ENCODE results near the gene UST. TPM values are rescaled to one million over a fixed set of nuclear protein-coding genes. Genes with fewer than 3 reads are reported as not detected.

Gene UST
- total RNA-seq, 1 experiment from 2014 or later, result 3.9 TPM

GRCh38 chr6:148873154-148873553 lies 126.3 kb downstream of the UST start:
- CTCF ChIA-PET, result no interaction called here
- Histone ChIP-seq H3K4me2 (ENCODE audit: low read length) (no peak overlapping the region), H3K9ac (ENCODE audit: low read length) (no peak overlapping the region), H3K36me3 (ENCODE audit: low read depth, low read length) (no peaks in the 10 kb centered on the region), H3K4me1 (ENCODE audit: insufficient read depth, low read length) (peaks cover 26% of the 10 kb centered on the region), H3K79me2 (ENCODE audit: low read length) (peaks cover 4% of the 10 kb centered on the region; the same call in 1 of the 2 replicates), H3K4me3 (ENCODE audit: low read length) (no peak overlapping the region), H2AFZ (ENCODE audit: low read length) (no peak overlapping the region), H3K9me2 (replicated peaks; ENCODE audit: low read length) (no peaks in the 10 kb centered on the region), H4K20me1 (ENCODE audit: low read length) (no peaks in the 10 kb centered on the region), H3F3A (ENCODE audit: low read length, unreplicated experiment) (peaks cover 4% of the 10 kb centered on the region), H3K27me3 (ENCODE audit: low read length) (no peaks in the 10 kb centered on the region), H3K27ac (ENCODE audit: low read length) (no peak overlapping the region), H3K9me3 (ENCODE audit: low read length) (no peaks in the 10 kb centered on the region)
- intact Hi-C loops (cut with micrococcal nuclease), result no loop called here
- no peak for ATAC-seq
- POLR2A ChIA-PET (ENCODE audit: unreplicated experiment), result no interaction called here
- no peak for DNase-seq
- no TSS peak for BruUV-seq (replicated peaks)
- TF ChIP-seq, protein P1, sequence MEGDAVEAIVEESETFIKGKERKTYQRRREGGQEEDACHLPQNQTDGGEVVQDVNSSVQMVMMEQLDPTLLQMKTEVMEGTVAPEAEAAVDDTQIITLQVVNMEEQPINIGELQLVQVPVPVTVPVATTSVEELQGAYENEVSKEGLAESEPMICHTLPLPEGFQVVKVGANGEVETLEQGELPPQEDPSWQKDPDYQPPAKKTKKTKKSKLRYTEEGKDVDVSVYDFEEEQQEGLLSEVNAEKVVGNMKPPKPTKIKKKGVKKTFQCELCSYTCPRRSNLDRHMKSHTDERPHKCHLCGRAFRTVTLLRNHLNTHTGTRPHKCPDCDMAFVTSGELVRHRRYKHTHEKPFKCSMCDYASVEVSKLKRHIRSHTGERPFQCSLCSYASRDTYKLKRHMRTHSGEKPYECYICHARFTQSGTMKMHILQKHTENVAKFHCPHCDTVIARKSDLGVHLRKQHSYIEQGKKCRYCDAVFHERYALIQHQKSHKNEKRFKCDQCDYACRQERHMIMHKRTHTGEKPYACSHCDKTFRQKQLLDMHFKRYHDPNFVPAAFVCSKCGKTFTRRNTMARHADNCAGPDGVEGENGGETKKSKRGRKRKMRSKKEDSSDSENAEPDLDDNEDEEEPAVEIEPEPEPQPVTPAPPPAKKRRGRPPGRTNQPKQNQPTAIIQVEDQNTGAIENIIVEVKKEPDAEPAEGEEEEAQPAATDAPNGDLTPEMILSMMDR (conservative IDR thresholded peaks at IDR 0.05; ENCODE audit: low read depth, low read length), result no peak
- TF ChIP-seq EZH2 (IDR thresholded peaks at IDR 0.05; ENCODE audit: low read length, unreplicated experiment) (no peak), EZH2phosphoT487 (IDR thresholded peaks at IDR 0.05; ENCODE audit: borderline replicate concordance, low read length) (no peak)

DNA sequence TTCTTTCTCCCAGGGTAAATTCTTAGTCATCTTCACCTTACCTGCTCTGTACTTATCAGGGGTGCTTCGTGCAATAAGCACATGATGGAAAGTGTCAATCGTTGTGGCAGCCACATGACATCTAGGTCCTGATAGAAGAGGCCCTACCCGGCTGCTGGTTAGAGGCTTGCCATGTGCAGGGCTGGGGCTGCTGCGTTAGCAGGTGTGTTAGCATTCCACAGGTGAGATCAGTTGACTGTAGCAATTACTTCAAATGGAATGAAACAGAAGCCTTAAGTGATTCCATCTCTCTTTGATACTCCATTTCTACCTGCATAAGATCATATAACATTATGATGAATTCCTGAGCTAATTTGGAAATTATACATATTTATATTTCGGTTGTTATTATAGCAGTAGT lies 127.0 kb downstream of the UST start:
- no peak for ATAC-seq

DNA sequence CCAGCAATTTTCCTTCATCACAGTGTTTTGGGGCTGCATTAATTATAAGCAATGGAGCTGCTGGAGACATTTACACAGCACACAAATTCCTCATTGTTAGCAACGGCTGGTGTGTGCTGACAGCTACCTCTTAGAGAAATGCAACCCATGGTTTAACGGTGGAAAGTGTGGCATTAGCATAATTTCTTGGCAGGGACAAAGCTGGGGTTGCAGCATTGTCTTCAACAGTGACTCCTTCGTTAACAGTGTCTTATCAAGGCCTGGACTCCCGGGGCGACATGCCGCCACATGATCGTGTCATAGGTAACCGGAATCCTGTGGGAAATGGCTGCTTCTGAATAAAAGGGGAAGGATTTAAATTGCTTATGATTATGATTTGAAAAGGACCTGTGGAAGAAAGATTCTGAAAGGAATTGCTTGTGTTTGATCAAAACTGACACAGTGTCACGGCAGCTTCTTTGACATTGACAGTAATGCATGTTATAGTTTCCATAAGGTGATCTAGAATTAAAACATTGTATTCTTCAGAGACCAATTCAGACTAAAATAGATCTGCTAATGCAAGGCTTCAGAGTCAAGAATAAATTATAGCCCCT lies 128.0 kb downstream of the UST start:
- H3K27ac ChIP-seq (ENCODE audit: low read length), result no peak overlapping the region
- H3K9me2 ChIP-seq (replicated peaks; ENCODE audit: low read length), result no peaks in the 10 kb centered on the region
- H3K4me2 ChIP-seq (ENCODE audit: low read length), result no peak overlapping the region
- no peaks in the 10 kb centered on the region for H3K27me3 ChIP-seq (ENCODE audit: low read length)
- H3K4me1 ChIP-seq (ENCODE audit: insufficient read depth, low read length), result peaks cover 11% of the 10 kb centered on the region
- intact Hi-C loops (cut with micrococcal nuclease), result no loop called here
- DNase-seq, result no peak
- BruUV-seq (replicated peaks), result no TSS peak
- H3K9me3 ChIP-seq (ENCODE audit: low read length), result no peaks in the 10 kb centered on the region
- no peaks in the 10 kb centered on the region for H3F3A ChIP-seq (ENCODE audit: low read length, unreplicated experiment)
- H3K79me2 ChIP-seq (ENCODE audit: low read length), result no peaks in the 10 kb centered on the region
- ChIA-PET CTCF (no interaction called here), POLR2A (ENCODE audit: unreplicated experiment) (no interaction called here)
- no peak overlapping the region for H3K9ac ChIP-seq (ENCODE audit: low read length)
- H3K4me3 ChIP-seq (ENCODE audit: low read length), result no peak overlapping the region
- no peaks in the 10 kb centered on the region for H3K36me3 ChIP-seq (ENCODE audit: low read depth, low read length)
- H4K20me1 ChIP-seq (ENCODE audit: low read length), result no peaks in the 10 kb centered on the region
- no peak for ATAC-seq
- H2AFZ ChIP-seq (ENCODE audit: low read length), result no peak overlapping the region
- TF ChIP-seq, protein P1 (conservative IDR thresholded peaks at IDR 0.05; ENCODE audit: low read depth, low read length), result no peak
- TF ChIP-seq EZH2 (IDR thresholded peaks at IDR 0.05; ENCODE audit: low read length, unreplicated experiment) (no peak), EZH2phosphoT487 (IDR thresholded peaks at IDR 0.05; ENCODE audit: borderline replicate concordance, low read length) (no peak)

More for the DNA sequence above, 127.0 kb downstream of the UST start:
- no peak overlapping the region for H3K4me3 ChIP-seq (ENCODE audit: low read length)
- H3K36me3 ChIP-seq (ENCODE audit: low read depth, low read length), result no peaks in the 10 kb centered on the region
- intact Hi-C loops (cut with micrococcal nuclease), result no loop called here
- H4K20me1 ChIP-seq (ENCODE audit: low read length), result no peaks in the 10 kb centered on the region
- no peak overlapping the region for H3K27ac ChIP-seq (ENCODE audit: low read length)
- ChIA-PET POLR2A (ENCODE audit: unreplicated experiment) (no interaction called here), CTCF (no interaction called here)
- H3K79me2 ChIP-seq (ENCODE audit: low read length), result peaks cover under 1% of the 10 kb centered on the region; the same call in 1 of the 2 replicates
- H3K27me3 ChIP-seq (ENCODE audit: low read length), result no peaks in the 10 kb centered on the region
- no peaks in the 10 kb centered on the region for H3F3A ChIP-seq (ENCODE audit: low read length, unreplicated experiment)
- H3K4me1 ChIP-seq (ENCODE audit: insufficient read depth, low read length), result peaks cover 18% of the 10 kb centered on the region
- no peak overlapping the region for H3K9ac ChIP-seq (ENCODE audit: low read length)
- no TSS peak for BruUV-seq (replicated peaks)
- no peak overlapping the region for H3K4me2 ChIP-seq (ENCODE audit: low read length)
- no peaks in the 10 kb centered on the region for H3K9me3 ChIP-seq (ENCODE audit: low read length)
- no peak for TF ChIP-seq EZH2phosphoT487 (IDR thresholded peaks at IDR 0.05; ENCODE audit: borderline replicate concordance, low read length)
- TF ChIP-seq, protein P1 (conservative IDR thresholded peaks at IDR 0.05; ENCODE audit: low read depth, low read length), result no peak
- no peak for TF ChIP-seq EZH2 (IDR thresholded peaks at IDR 0.05; ENCODE audit: low read length, unreplicated experiment)
- H2AFZ ChIP-seq (ENCODE audit: low read length), result no peak overlapping the region
- DNase-seq, result no peak
- no peaks in the 10 kb centered on the region for H3K9me2 ChIP-seq (replicated peaks; ENCODE audit: low read length)
